Neuronal stem cell (in vitro differentiated cells): ENCODE results near the gene HOXA5.

Source experiments
- DNase-seq: peaks from one replicate; pipeline ENCODE4 v3.0.0-alpha.2; 2013; ENCODE audit warnings: low spot score
- H2AFZ ChIP-seq: one replicate; pipeline ENCODE4 v1.6.1; 2013; ENCODE audit warnings: mild to moderate bottlenecking, low read length, inconsistent platforms
- H2AK5ac ChIP-seq: 2 replicates; pipeline ENCODE4 v1.6.1; 2013; ENCODE audit warnings: low read depth, mild to moderate bottlenecking, inconsistent platforms, low read length, moderate library complexity, mixed read lengths
- H2BK120ac ChIP-seq: 2 replicates; pipeline ENCODE4 v1.6.1; 2013; ENCODE audit warnings: low read depth, mild to moderate bottlenecking, inconsistent platforms, low read length, moderate library complexity, mixed read lengths
- H2BK12ac ChIP-seq: one replicate; pipeline ENCODE4 v1.6.1; 2013; ENCODE audit warnings: low read length, inconsistent platforms
- H2BK15ac ChIP-seq: 2 replicates; pipeline ENCODE4 v1.6.1; 2013; ENCODE audit warnings: mild to moderate bottlenecking, low read length, inconsistent platforms, mixed read lengths
- H2BK5ac ChIP-seq: one replicate; pipeline ENCODE4 v1.6.1; 2013; ENCODE audit warnings: inconsistent platforms, mild to moderate bottlenecking, low read length, moderate library complexity
- H3K14ac ChIP-seq: one replicate; pipeline ENCODE4 v1.6.1; 2013; ENCODE audit warnings: low read length, inconsistent platforms
- H3K18ac ChIP-seq: 2 replicates; pipeline ENCODE4 v1.6.1; 2013; ENCODE audit warnings: low read length, inconsistent platforms
- H3K23ac ChIP-seq: 2 replicates; pipeline ENCODE4 v1.6.1; 2013; ENCODE audit warnings: low read depth, mild to moderate bottlenecking, mixed read lengths, low read length, inconsistent platforms; ENCODE audit not compliant: poor library complexity
- H3K27ac ChIP-seq: replicated peaks from 3 replicates; pipeline ENCODE4 v1.5.1; 2013; ENCODE audit warnings: low read length, inconsistent platforms
- H3K27me3 ChIP-seq, 3 experiments: 2 replicates each; pipeline ENCODE4 v1.6.1; 2013; ENCODE audit warnings: low read length in 3 of 3, mild to moderate bottlenecking in 2 of 3, inconsistent platforms in 1 of 3, low read depth in 1 of 3, mixed read lengths in 1 of 3, moderate library complexity in 1 of 3; ENCODE audit not compliant: control insufficient read depth in 3 of 3, insufficient read depth in 3 of 3
- H3K36me3 ChIP-seq, 2 donors: replicated peaks in 1 of 2; 2 replicates each; pipeline ENCODE4 v1.6.1; 2013; ENCODE audit warnings: low read length in 2 of 2; ENCODE audit not compliant: control insufficient read depth in 2 of 2, insufficient read depth in 2 of 2
- H3K4ac ChIP-seq: 2 replicates; pipeline ENCODE4 v1.6.1; 2013; ENCODE audit warnings: inconsistent platforms, mild to moderate bottlenecking, low read length, moderate library complexity
- H3K4me1 ChIP-seq, 2 donors: 1 replicate in 1 of 2; 2 replicates in 1 of 2; pipeline ENCODE4 v1.6.1; 2013; ENCODE audit warnings: low read length in 2 of 2, low read depth in 1 of 2; ENCODE audit not compliant: control insufficient read depth in 2 of 2, insufficient read depth in 1 of 2
- H3K4me2 ChIP-seq: one replicate; pipeline ENCODE4 v1.6.1; 2013; ENCODE audit warnings: mild to moderate bottlenecking, low read length, inconsistent platforms; ENCODE audit not compliant: insufficient read depth, poor library complexity, severe bottlenecking
- H3K4me3 ChIP-seq, 2 donors: 2 replicates each; pipeline ENCODE4 v1.5.1; 2013; ENCODE audit warnings: low read length in 2 of 2, mild to moderate bottlenecking in 2 of 2, inconsistent platforms in 1 of 2, moderate library complexity in 1 of 2
- H3K79me1 ChIP-seq: one replicate; pipeline ENCODE4 v1.6.1; 2013; ENCODE audit warnings: low read depth, mild to moderate bottlenecking, inconsistent platforms, low read length, moderate library complexity
- H3K9ac ChIP-seq: one replicate; pipeline ENCODE4 v1.6.1; 2013; ENCODE audit warnings: mild to moderate bottlenecking, low read depth, low read length, inconsistent platforms; ENCODE audit not compliant: poor library complexity
- H3K9me3 ChIP-seq, 2 donors: replicated peaks in 1 of 2; 2 replicates each; pipeline versions ENCODE3 to v1.6.1; 2013; ENCODE audit warnings: low read length in 2 of 2, mild to moderate bottlenecking in 2 of 2, inconsistent platforms in 1 of 2, low read depth in 1 of 2, mixed read lengths in 1 of 2, moderate library complexity in 1 of 2; ENCODE audit not compliant: control insufficient read depth in 2 of 2, insufficient read depth in 1 of 2
- H4K8ac ChIP-seq: one replicate; pipeline ENCODE4 v1.6.1; 2013; ENCODE audit warnings: low read depth, mild to moderate bottlenecking, inconsistent platforms, low read length, moderate library complexity
- H4K91ac ChIP-seq: one replicate; pipeline ENCODE4 v1.6.1; 2013; ENCODE audit warnings: low read length, low read depth, mild to moderate bottlenecking, inconsistent platforms; ENCODE audit not compliant: poor library complexity
- WGBS, 2 donors: extraction: QIAGEN DNeasy Blood & Tissue Kit; methylation state at CpG; one replicate each; pipeline ENCODE4 v1.1.7; 2013; ENCODE audit warnings: missing lambda C conversion rate in 2 of 2, mixed read lengths in 1 of 2; ENCODE audit not compliant: insufficient read length in 2 of 2, insufficient replicate concordance in 1 of 2; ENCODE audit errors: extremely low coverage in 2 of 2; 5-methylcytosine and 5-hydroxymethylcytosine counted together

Gene HOXA5

GRCh38 chr7:27122077-27122910 lies 21.2 kb downstream of the HOXA5 start:
- Histone ChIP-seq H2BK120ac (no peak overlapping the region), H3K18ac (no peak overlapping the region), H3K27ac (no peak overlapping the region), H3K36me3 (no peaks in the 10 kb centered on the region), H3K79me1 (no peaks in the 10 kb centered on the region), H2BK12ac (no peak overlapping the region), H3K9ac (no peak overlapping the region), H3K14ac (no peak overlapping the region), H3K27me3 (peaks cover 47 to 99% (median 96%) of the 10 kb centered on the region in 3 experiments), H3K4me3 (no peak overlapping the region), H3K9me3 (peaks cover 0 to 4% of the 10 kb centered on the region in 2 donors), H2BK15ac (no peak overlapping the region), H3K23ac (peak overlapping the region; percentile 75), H2AK5ac (no peak overlapping the region), H3K4me2 (no peak overlapping the region), H2AFZ (peak overlapping the region; percentile 18), H3K4me1 (no peaks in the 10 kb centered on the region), H2BK5ac (no peak overlapping the region), H3K4ac (no peak overlapping the region), H4K91ac (no peak overlapping the region), H4K8ac (no peak overlapping the region)
- no CpG with 5 or more reads among the region's 42 CpGs for WGBS, 2 donors
- no peak for DNase-seq

GRCh38 chr7:27121684-27122076 lies 21.8 kb downstream of the HOXA5 start:
- no peak overlapping the region for H2BK12ac ChIP-seq
- peaks cover 54 to 99% (median 97%) of the 10 kb centered on the region in 3 experiments for H3K27me3 ChIP-seq
- H3K9me3 ChIP-seq: peaks cover 0 to 4% of the 10 kb centered on the region in 2 donors
- H3K9ac ChIP-seq: no peak overlapping the region
- H3K4me3 ChIP-seq: no peak overlapping the region
- no peak overlapping the region for H2AFZ ChIP-seq
- H4K8ac ChIP-seq: no peak overlapping the region
- H2BK15ac ChIP-seq: no peak overlapping the region
- no peak overlapping the region for H2AK5ac ChIP-seq
- H3K14ac ChIP-seq: no peak overlapping the region
- no peak overlapping the region for H2BK5ac ChIP-seq
- H3K23ac ChIP-seq: no peak overlapping the region
- H3K4ac ChIP-seq: no peak overlapping the region
- DNase-seq: no peak
- H3K4me2 ChIP-seq: no peak overlapping the region
- H3K27ac ChIP-seq: no peak overlapping the region
- WGBS, 2 donors: no CpG with 5 or more reads among the region's 7 CpGs
- H2BK120ac ChIP-seq: no peak overlapping the region
- H4K91ac ChIP-seq: no peak overlapping the region
- no peaks in the 10 kb centered on the region for H3K79me1 ChIP-seq
- no peak overlapping the region for H3K18ac ChIP-seq
- no peaks in the 10 kb centered on the region for H3K36me3 ChIP-seq
- no peaks in the 10 kb centered on the region for H3K4me1 ChIP-seq

- no peak overlapping the region for H4K91ac ChIP-seq
- H2BK5ac ChIP-seq: no peak overlapping the region
- no peaks in the 10 kb centered on the region for H3K4me1 ChIP-seq
- H2AK5ac ChIP-seq: no peak overlapping the region
- H2AFZ ChIP-seq: no peak overlapping the region
- no peak overlapping the region for H3K4ac ChIP-seq
- no peaks in the 10 kb centered on the region for H3K79me1 ChIP-seq
- H2BK12ac ChIP-seq: no peak overlapping the region
- no peak overlapping the region for H2BK15ac ChIP-seq
- no peak overlapping the region for H4K8ac ChIP-seq
- H3K9ac ChIP-seq: no peak overlapping the region
- no peak overlapping the region for H3K27ac ChIP-seq
- no peak overlapping the region for H3K18ac ChIP-seq
- no peak overlapping the region for H2BK120ac ChIP-seq
- no peak overlapping the region for H3K4me2 ChIP-seq
- H3K36me3 ChIP-seq: no peaks in the 10 kb centered on the region
- H3K4me3 ChIP-seq: no peak overlapping the region
- H3K9me3 ChIP-seq: peaks cover 0 to 4% of the 10 kb centered on the region in 2 donors
- no peak overlapping the region for H3K23ac ChIP-seq
- H3K14ac ChIP-seq: no peak overlapping the region
- peaks cover 63 to 98% (median 97%) of the 10 kb centered on the region in 3 experiments for H3K27me3 ChIP-seq
- no CpG with 5 or more reads among the region's 1 CpG for WGBS, 2 donors
- DNase-seq: no peak
Observed at GRCh38 chr7:27119412-27119911, 24.0 kb downstream of the HOXA5 start.

- Histone ChIP-seq H4K8ac (no peak overlapping the region), H2BK120ac (no peak overlapping the region), H3K9me3 (peaks cover 0 to 4% of the 10 kb centered on the region in 2 donors), H2AK5ac (no peak overlapping the region), H3K18ac (no peak overlapping the region), H3K14ac (no peak overlapping the region), H2BK12ac (no peak overlapping the region), H3K4ac (no peak overlapping the region), H3K4me3 (no peak overlapping the region), H2BK15ac (no peak overlapping the region), H3K9ac (no peak overlapping the region), H4K91ac (no peak overlapping the region), H3K27ac (no peak overlapping the region), H2BK5ac (no peak overlapping the region), H3K23ac (no peak overlapping the region), H3K4me2 (no peak overlapping the region), H3K36me3 (no peaks in the 10 kb centered on the region), H3K27me3 (peaks cover 61 to 95% (median 94%) of the 10 kb centered on the region in 3 experiments), H3K79me1 (no peaks in the 10 kb centered on the region), H3K4me1 (no peaks in the 10 kb centered on the region), H2AFZ (no peak overlapping the region)
- no CpG with 5 or more reads among the region's 3 CpGs for WGBS, 2 donors
- DNase-seq: no peak
Observed at GRCh38 chr7:27118580-27118979, 24.9 kb downstream of the HOXA5 start.
